Psoas muscle (tissue), 8 donors: ENCODE measurements around the gene RPL37A. TPM values are rescaled to one million over a fixed set of nuclear protein-coding genes. Genes with fewer than 3 reads are reported as not detected.

ENCODE experiments used
- ATAC-seq, 4 donors: fragments of 200-7000 bp; cut with Tn5 transposase; one replicate each; pipeline ENCODE4 v1.9.1; 2020; ENCODE audit warnings: moderate library complexity in 3 of 4, mild to moderate bottlenecking in 2 of 4
- DNase-seq, 2 donors: peaks; one replicate each; pipeline ENCODE4 v3.0.0-alpha.2; 2020
- H3K27ac ChIP-seq: fragments of 200-600 bp; one replicate; pipeline ENCODE4 v1.8.0; 2022
- H3K27me3 ChIP-seq, 3 donors: fragments of 200-600 bp in 1 of 3; one replicate each; pipeline versions ENCODE4 v1.6.1 to v1.8.0; 2013 to 2022; ENCODE audit warnings: low read length in 2 of 3, mild to moderate bottlenecking in 2 of 3, moderate library complexity in 1 of 3; ENCODE audit not compliant: insufficient read depth in 3 of 3
- H3K36me3 ChIP-seq, 2 donors: fragments of 200-600 bp in 1 of 2; one replicate each; pipeline versions ENCODE4 v1.6.1 to v1.8.0; 2013 to 2022; ENCODE audit warnings: low read depth in 1 of 2, mild to moderate bottlenecking in 1 of 2, moderate library complexity in 1 of 2; ENCODE audit not compliant: insufficient read depth in 1 of 2
- H3K4me1 ChIP-seq: fragments of 200-600 bp; one replicate; pipeline ENCODE4 v1.8.0; 2022
- H3K4me3 ChIP-seq: fragments of 200-600 bp; one replicate; pipeline ENCODE4 v1.8.0; 2022; ENCODE audit warnings: mild to moderate bottlenecking
- H3K9me3 ChIP-seq: fragments of 200-600 bp; one replicate; pipeline ENCODE4 v1.8.0; 2022
- CTCF ChIP-seq: fragments of 200-600 bp; IDR thresholded peaks from one replicate; pipeline ENCODE4 v1.8.0; 2022; ENCODE audit warnings: antibody characterized with exemption
- WGBS, 3 donors: extraction: QIAGEN DNeasy Blood & Tissue Kit; methylation state at CpG; one replicate each; pipeline versions ENCODE4 v1.1.6 to v1.1.7; 2013; 5-methylcytosine and 5-hydroxymethylcytosine counted together
- intact Hi-C, 2 donors: fragments of 100-400 bp; cut with DNase I; formaldehyde crosslinking; loops; one replicate each; pipeline versions ENCODE4 v1.11.0 to v1.14.2; 2022
- polyA plus RNA-seq, 3 donors: library from polyadenylated mRNA; stranded (reverse); fragments of 200-250 nt; gene quantifications; one replicate each; pipeline ENCODE4 v1.2.3, GENCODE V29; 2013
- total RNA-seq, 4 donors: library from RNA; stranded (reverse); fragmentation: NEBNext Ultra II Directional in 2 of 4; extraction: Animal tissue kit (Norgen Biotek cat#: 25700) in 2 of 4; gene quantifications; one replicate each; pipeline versions ENCODE4 v1.2.1 to v1.2.4, GENCODE V29; 2021 to 2023
- donor health status: healthy with polysubstance abuse.
- donor health status: DM: no; HTN: no; CAD: no; lungs with moderate emphysema.
- donor health status: Bipolar disorder and iron deficiency.
- donor health status: healthy.
- donor health status: DM: yes; HTN: yes; CAD: no.
- donor health status: DM: no; HTN: no; CAD: no.
- donor health status: DM: no; HTN: no; CAD: no.
- donor health status: DM: yes; HTN: yes; CAD: no.

RPL37A gene
- total and polyA plus RNA-seq, 7 donors: 2,701 to 6,936 (median 3,343) TPM

GRCh38 chr2:216520112-216520511 lies 21.5 kb downstream of the RPL37A start:
- H3K27ac ChIP-seq: no peak overlapping the region
- no peak for ATAC-seq
- H3K36me3 ChIP-seq: no peaks in the 10 kb centered on the region
- H3K27me3 ChIP-seq: no peaks in the 10 kb centered on the region
- intact Hi-C loops: no loop called here
- 81 to 85% (median 83%) methylated on average over 4 of the region's 4 CpGs for WGBS, 3 donors
- no peak for TF ChIP-seq CTCF
- no peaks in the 10 kb centered on the region for H3K9me3 ChIP-seq
- H3K4me3 ChIP-seq: no peak overlapping the region
- DNase-seq: no peak
- H3K4me1 ChIP-seq: no peaks in the 10 kb centered on the region

GRCh38 chr2:216522892-216523502 lies 24.4 kb downstream of the RPL37A start:
- Histone ChIP-seq H3K4me3 (no peak overlapping the region), H3K27me3 (peaks cover 0 to under 1% (median 0%) of the 10 kb centered on the region in 3 donors), H3K27ac (no peak overlapping the region), H3K9me3 (no peaks in the 10 kb centered on the region), H3K4me1 (no peaks in the 10 kb centered on the region), H3K36me3 (no peaks in the 10 kb centered on the region)
- TF ChIP-seq CTCF: no peak
- DNase-seq (no peak), ATAC-seq (no peak)
- 88 to 94% (median 90%) methylated on average over 1 of the region's 1 CpG for WGBS, 3 donors
- intact Hi-C loops: no loop called here

- ATAC-seq (no peak), DNase-seq (no peak)
- no peak overlapping the region for H3K27ac ChIP-seq
- WGBS, 3 donors: 65 to 76% (median 65%) methylated on average over 4 of the region's 4 CpGs
- no peaks in the 10 kb centered on the region for H3K4me1 ChIP-seq
- intact Hi-C loops: no loop called here
- H3K9me3 ChIP-seq: no peaks in the 10 kb centered on the region
- no peak overlapping the region for H3K4me3 ChIP-seq
- H3K27me3 ChIP-seq: peaks cover 0 to 2% (median 0%) of the 10 kb centered on the region in 3 donors
- no peak for TF ChIP-seq CTCF
- no peaks in the 10 kb centered on the region for H3K36me3 ChIP-seq
Measured at GRCh38 chr2:216525972-216526371, 27.3 kb downstream of the RPL37A start.

- no peak overlapping the region for H3K4me3 ChIP-seq
- intact Hi-C loops: no loop called here
- ATAC-seq (no peak), DNase-seq (no peak)
- H3K36me3 ChIP-seq: no peaks in the 10 kb centered on the region
- 93 to 100% (median 100%) methylated on average over 1 of the region's 1 CpG for WGBS, 3 donors
- no peaks in the 10 kb centered on the region for H3K4me1 ChIP-seq
- no peaks in the 10 kb centered on the region for H3K9me3 ChIP-seq
- H3K27me3 ChIP-seq: peaks cover 0 to 2% (median 0%) of the 10 kb centered on the region in 3 donors
- TF ChIP-seq CTCF: no peak
- H3K27ac ChIP-seq: no peak overlapping the region
Measured at GRCh38 chr2:216526939-216527338, 28.3 kb downstream of the RPL37A start.

GRCh38 chr2:216527600-216527999 lies 29.0 kb downstream of the RPL37A start:
- no peaks in the 10 kb centered on the region for H3K36me3 ChIP-seq
- no peak overlapping the region for H3K4me3 ChIP-seq
- DNase-seq: no peak
- intact Hi-C loops: no loop called here
- H3K4me1 ChIP-seq: no peaks in the 10 kb centered on the region
- no peak overlapping the region for H3K27ac ChIP-seq
- TF ChIP-seq CTCF: no peak
- H3K27me3 ChIP-seq: peaks cover 0 to 2% (median 0%) of the 10 kb centered on the region in 3 donors
- no peak for ATAC-seq
- WGBS, 3 donors: 88 to 97% (median 92%) methylated on average over 1 of the region's 1 CpG
- no peaks in the 10 kb centered on the region for H3K9me3 ChIP-seq
